Left cardiac atrium (tissue), 4 donors: ENCODE measurements around the gene CELF1. TPM values are rescaled to one million over a fixed set of nuclear protein-coding genes. Genes with fewer than 3 reads are reported as not detected.
"Not testable (repeated sequence)": the region's sequence is repeated elsewhere in the genome, so short reads cannot be mapped to it uniquely, and the experiment has no call there.

ENCODE experiments used
- ATAC-seq, 2 donors: fragments of 200-7000 bp; cut with Tn5 transposase; one replicate each; pipeline ENCODE4 v1.9.1; 2020; ENCODE audit warnings: mild to moderate bottlenecking in 2 of 2, moderate library complexity in 2 of 2
- DNase-seq: peaks from one replicate; pipeline ENCODE4 v3.0.0-alpha.2; 2020
- intact Hi-C, 2 donors: fragments of 100-400 bp; cut with DNase I; formaldehyde crosslinking; loops; one replicate each; pipeline versions ENCODE4 v1.14.1 to v1.15.1; 2022 to 2023
- total RNA-seq, 2 donors: library from RNA; stranded (reverse); fragmentation: NEBNext Ultra II Directional; extraction: Animal tissue kit (Norgen Biotek cat#: 25700); gene quantifications; one replicate each; pipeline ENCODE4 v1.2.1, GENCODE V29; 2021
- donor health status: DM: no; HTN: yes; CAD: no.
- donor health status: DM: no; HTN: yes; CAD: no; lungs with severe emphysema.
- donor health status: DM: yes; HTN: yes; CAD: no.
- donor health status: Dilated cardiomyopathy.

The CELF1 gene
- total RNA-seq, 2 donors from 2014 or later = 64.5 to 81.9 TPM

- peak; percentile 96 for ATAC-seq
- intact Hi-C loops = no loop called here
- peak; percentile 90 for DNase-seq
These were observed 25.9 kb upstream of the CELF1 start, which contains the start of the genes KBTBD4 and NDUFS3 for GRCh38 chr11:47578524-47579494. Gene KBTBD4, minus strand, starts transcription at chr11:47578970. Its CDS starts 19 bp downstream, at chr11:47578951. Gene NDUFS3, plus strand, starts transcription at chr11:47579074. Its CDS starts 18 bp downstream, at chr11:47579092.

- intact Hi-C loops = no loop called here
- DNase-seq = no peak
- no peak for ATAC-seq
These were observed 24.6 kb upstream of the CELF1 start for GRCh38 chr11:47577460-47578041.

- intact Hi-C loops = no loop called here
- ATAC-seq (peak; percentile 90), DNase-seq (no peak)
These were observed 20.4 kb upstream of the CELF1 start for GRCh38 chr11:47573321-47573720.

- intact Hi-C loops = no loop called here
- ATAC-seq (peak; percentile 16 to 70), DNase-seq (peak; percentile 32)
These were observed 19.9 kb upstream of the CELF1 start for GRCh38 chr11:47572715-47573255.

- ATAC-seq (no peak), DNase-seq (no peak)
- intact Hi-C loops = no loop called here
These were observed 19.0 kb upstream of the CELF1 start for GRCh38 chr11:47571895-47572294.

GRCh38 chr11:47571357-47571729 lies 18.4 kb upstream of the CELF1 start:
- intact Hi-C loops = no loop called here
- no peak for ATAC-seq
- DNase-seq = no peak

- DNase-seq (no peak), ATAC-seq (peak in 1 of 2 donors; percentile 16)
- intact Hi-C loops = no loop called here
These were observed 17.9 kb upstream of the CELF1 start for GRCh38 chr11:47570651-47571356.

GRCh38 chr11:47569646-47570045 lies 16.7 kb upstream of the CELF1 start:
- ATAC-seq = no peak

GRCh38 chr11:47566149-47566698 lies 13.3 kb upstream of the CELF1 start:
- ATAC-seq (peak; percentile 10 to 22), DNase-seq (no peak)
- intact Hi-C loops = no loop called here

More at GRCh38 chr11:47569646-47570045, 16.7 kb upstream of the CELF1 start:
- intact Hi-C loops = no loop called here
- no peak for DNase-seq

GRCh38 chr11:47565340-47566148 lies 12.6 kb upstream of the CELF1 start, which contains the start of gene PTPMT1:
Gene PTPMT1, plus strand, starts transcription at chr11:47565599. Its CDS starts 24 bp downstream, at chr11:47565623.
- ATAC-seq = peak; percentile 96 to 98
- intact Hi-C loops = no loop called here

GRCh38 chr11:47564933-47565339 lies 12.0 kb upstream of the CELF1 start:
- no peak for DNase-seq
- ATAC-seq = peak; percentile 3 to 14
- intact Hi-C loops = no loop called here

More at GRCh38 chr11:47565340-47566148, 12.6 kb upstream of the CELF1 start, which contains the start of gene PTPMT1:
- DNase-seq = peak; percentile 83

- ATAC-seq, DNase-seq, intact Hi-C loops: not testable (repeated sequence)
These were observed 11.4 kb upstream of the CELF1 start for GRCh38 chr11:47564366-47564765.

- intact Hi-C loops, DNase-seq, ATAC-seq: not testable (repeated sequence)
These were observed 9.5 kb upstream of the CELF1 start for GRCh38 chr11:47562393-47562792.

GRCh38 chr11:47560426-47560825 lies 7.5 kb upstream of the CELF1 start:
- DNase-seq (no peak), ATAC-seq (no peak)
- intact Hi-C loops = no loop called here

- intact Hi-C loops = no loop called here
- ATAC-seq = no peak
- no peak for DNase-seq
These were observed 5.8 kb upstream of the CELF1 start for GRCh38 chr11:47558695-47559094.

GRCh38 chr11:47557004-47557403 lies 4.1 kb upstream of the CELF1 start:
- ATAC-seq, DNase-seq, intact Hi-C loops: not testable (repeated sequence)

GRCh38 chr11:47553406-47553743 lies 443 bp upstream of the CELF1 start:
- ATAC-seq (peak in 1 of 2 donors; percentile 38), DNase-seq (no peak)
- intact Hi-C loops = no loop called here

- ATAC-seq (peak; percentile 13 to 23), DNase-seq (peak; percentile 24)
- intact Hi-C loops = no loop called here
These were observed 821 bp downstream of the CELF1 start for GRCh38 chr11:47552056-47552565.
